Keratinocyte (primary cell): Measurements from ENCODE around the gene TRPC4AP.

ENCODE experiments used
- CTCF ChIP-seq, 3 experiments: IDR thresholded peaks in 1 of 3; conservative IDR thresholded peaks in 1 of 3; optimal IDR thresholded peaks in 1 of 3; 2 replicates in 2 of 3; 3 replicates in 1 of 3; pipeline versions ENCODE3 to v1.5.1; 2011; ENCODE audit warnings: low read length in 3 of 3, mild to moderate bottlenecking in 3 of 3, moderate library complexity in 2 of 3, control low read depth in 1 of 3, inconsistent platforms in 1 of 3; ENCODE audit not compliant: insufficient read depth in 2 of 3; ENCODE audit errors: extremely low read depth in 1 of 3
- EZH2 ChIP-seq: IDR thresholded peaks from one replicate; pipeline ENCODE4 v1.6.1; 2012; ENCODE audit warnings: inconsistent platforms, mild to moderate bottlenecking, low read length, moderate library complexity

- TF ChIP-seq CTCF (optimal IDR thresholded peaks at IDR 0.05 in 1 of 3, IDR thresholded peaks at IDR 0.05 in 1 of 3, conservative IDR thresholded peaks at IDR 0.05 in 1 of 3; ENCODE audit: extremely low read depth in 1 of 3, insufficient read depth in 2 of 3, low read length in 3 of 3) (no peak), EZH2 (no peak)
Measured at GRCh38 chr20:34986311-34987287, 106.0 kb downstream of the TRPC4AP start.
